Adrenal gland (tissue), 5 donors: ENCODE data around the gene CEBPZ.

Experiments used
- POLR2A ChIP-seq, 2 donors: fragments of 450-650 bp; IDR thresholded peaks; one replicate each; pipeline ENCODE4 v1.6.1; 2017; ENCODE audit warnings: antibody characterized with exemption in 2 of 2, mild to moderate bottlenecking in 2 of 2, moderate library complexity in 1 of 2
- TF ChIP-seq, protein P1 (sequence below), 6 experiments: fragments of 450-650 bp in 4 of 6; fragments of 200-600 bp in 2 of 6; sonication (generic) in 1 of 6; IDR thresholded peaks; 1 replicate in 5 of 6; 2 replicates in 1 of 6; pipeline versions ENCODE4 v1.5.1 to v1.8.0; 2016 to 2021; ENCODE audit warnings: antibody characterized with exemption in 6 of 6, mild to moderate bottlenecking in 2 of 6, moderate library complexity in 1 of 6
- donor health status: DM: no; HTN: no; CAD: no.

DNA sequence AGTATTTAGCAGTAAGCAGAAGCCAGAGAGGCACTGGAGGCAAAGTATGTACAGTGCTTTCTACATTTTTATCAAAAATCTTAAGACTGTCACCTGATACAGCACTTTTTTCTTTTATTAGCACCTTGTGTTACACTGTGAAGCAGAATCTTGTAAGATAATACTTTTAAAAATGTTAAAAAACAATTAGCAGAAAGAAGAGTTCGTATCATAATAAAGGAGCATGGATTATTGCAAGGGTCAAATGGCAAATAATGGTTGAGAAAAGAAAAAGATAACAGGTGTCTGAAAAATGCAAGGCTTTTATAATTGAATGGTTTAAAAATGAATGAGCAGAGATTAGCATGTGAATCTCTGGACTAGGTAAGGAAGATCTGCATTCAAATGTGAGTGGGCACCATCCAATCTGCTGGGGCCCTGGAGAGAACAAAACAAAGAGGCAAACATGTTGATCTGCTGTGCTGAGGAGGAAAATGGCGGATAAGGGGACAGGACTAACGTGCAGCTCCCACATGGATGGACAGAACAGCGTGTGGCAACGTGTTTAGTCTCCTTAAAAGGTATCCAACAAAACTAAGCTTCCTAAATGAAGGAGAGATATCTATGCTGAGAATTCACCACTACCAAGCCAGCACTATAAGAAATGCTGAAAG lies 25.6 kb downstream of the CEBPZ start:
- TF ChIP-seq, protein P1, sequence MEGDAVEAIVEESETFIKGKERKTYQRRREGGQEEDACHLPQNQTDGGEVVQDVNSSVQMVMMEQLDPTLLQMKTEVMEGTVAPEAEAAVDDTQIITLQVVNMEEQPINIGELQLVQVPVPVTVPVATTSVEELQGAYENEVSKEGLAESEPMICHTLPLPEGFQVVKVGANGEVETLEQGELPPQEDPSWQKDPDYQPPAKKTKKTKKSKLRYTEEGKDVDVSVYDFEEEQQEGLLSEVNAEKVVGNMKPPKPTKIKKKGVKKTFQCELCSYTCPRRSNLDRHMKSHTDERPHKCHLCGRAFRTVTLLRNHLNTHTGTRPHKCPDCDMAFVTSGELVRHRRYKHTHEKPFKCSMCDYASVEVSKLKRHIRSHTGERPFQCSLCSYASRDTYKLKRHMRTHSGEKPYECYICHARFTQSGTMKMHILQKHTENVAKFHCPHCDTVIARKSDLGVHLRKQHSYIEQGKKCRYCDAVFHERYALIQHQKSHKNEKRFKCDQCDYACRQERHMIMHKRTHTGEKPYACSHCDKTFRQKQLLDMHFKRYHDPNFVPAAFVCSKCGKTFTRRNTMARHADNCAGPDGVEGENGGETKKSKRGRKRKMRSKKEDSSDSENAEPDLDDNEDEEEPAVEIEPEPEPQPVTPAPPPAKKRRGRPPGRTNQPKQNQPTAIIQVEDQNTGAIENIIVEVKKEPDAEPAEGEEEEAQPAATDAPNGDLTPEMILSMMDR (IDR thresholded peaks at IDR 0.05): no peak
- no peak for TF ChIP-seq POLR2A (IDR thresholded peaks at IDR 0.05)
